ENCODE results near the gene FAM114A2. TPM values are rescaled to one million over a fixed set of nuclear protein-coding genes. Genes with fewer than 3 reads are reported as not detected.

Gene FAM114A2
- total RNA-seq, 1 donor from 2014 or later: 25.8 TPM

GRCh38 chr5:154005648-154006047, 33.1 kb downstream of the FAM114A2 start:
- TF ChIP-seq CTCF (IDR thresholded peaks at IDR 0.05; ENCODE audit: partially characterized antibody, unreplicated experiment): no peak
- Mint-ChIP-seq H3K36me3 (ENCODE audit: unreplicated experiment) (peaks cover 5% of the 10 kb centered on the region), H3K4me1 (ENCODE audit: low read depth, unreplicated experiment) (no peaks in the 10 kb centered on the region), H3K27me3 (ENCODE audit: unreplicated experiment) (no peaks in the 10 kb centered on the region), H3K27ac (ENCODE audit: unreplicated experiment) (no peak overlapping the region), H3K9me3 (ENCODE audit: unreplicated experiment) (no peaks in the 10 kb centered on the region), H3K4me3 (ENCODE audit: unreplicated experiment) (no peak overlapping the region)
- no peak for DNase-seq

- no peaks in the 10 kb centered on the region for H3K4me1 Mint-ChIP-seq (ENCODE audit: low read depth, unreplicated experiment)
- H3K36me3 Mint-ChIP-seq (ENCODE audit: unreplicated experiment): peaks cover 5% of the 10 kb centered on the region
- no peak for TF ChIP-seq CTCF (IDR thresholded peaks at IDR 0.05; ENCODE audit: partially characterized antibody, unreplicated experiment)
- no peaks in the 10 kb centered on the region for H3K27me3 Mint-ChIP-seq (ENCODE audit: unreplicated experiment)
- no peak overlapping the region for H3K4me3 Mint-ChIP-seq (ENCODE audit: unreplicated experiment)
- no peaks in the 10 kb centered on the region for H3K9me3 Mint-ChIP-seq (ENCODE audit: unreplicated experiment)
- DNase-seq: no peak
- H3K27ac Mint-ChIP-seq (ENCODE audit: unreplicated experiment): no peak overlapping the region
These were observed 36.1 kb downstream of the FAM114A2 start for GRCh38 chr5:154002511-154003020.

GRCh38 chr5:154002093-154002492, 36.6 kb downstream of the FAM114A2 start:
- Mint-ChIP-seq H3K4me3 (ENCODE audit: unreplicated experiment) (no peak overlapping the region), H3K27me3 (ENCODE audit: unreplicated experiment) (no peaks in the 10 kb centered on the region), H3K4me1 (ENCODE audit: low read depth, unreplicated experiment) (no peaks in the 10 kb centered on the region), H3K36me3 (ENCODE audit: unreplicated experiment) (peaks cover 5% of the 10 kb centered on the region), H3K27ac (ENCODE audit: unreplicated experiment) (no peak overlapping the region), H3K9me3 (ENCODE audit: unreplicated experiment) (no peaks in the 10 kb centered on the region)
- no peak for TF ChIP-seq CTCF (IDR thresholded peaks at IDR 0.05; ENCODE audit: partially characterized antibody, unreplicated experiment)
- no peak for DNase-seq

GRCh38 chr5:154000703-154001102, 38.0 kb downstream of the FAM114A2 start:
- no peak overlapping the region for H3K4me3 Mint-ChIP-seq (ENCODE audit: unreplicated experiment)
- H3K27ac Mint-ChIP-seq (ENCODE audit: unreplicated experiment): no peak overlapping the region
- TF ChIP-seq CTCF (IDR thresholded peaks at IDR 0.05; ENCODE audit: partially characterized antibody, unreplicated experiment): no peak
- DNase-seq: no peak
- no peaks in the 10 kb centered on the region for H3K27me3 Mint-ChIP-seq (ENCODE audit: unreplicated experiment)
- H3K9me3 Mint-ChIP-seq (ENCODE audit: unreplicated experiment): no peaks in the 10 kb centered on the region
- peaks cover 5% of the 10 kb centered on the region for H3K36me3 Mint-ChIP-seq (ENCODE audit: unreplicated experiment)
- no peaks in the 10 kb centered on the region for H3K4me1 Mint-ChIP-seq (ENCODE audit: low read depth, unreplicated experiment)

GRCh38 chr5:153999995-154000394, 38.7 kb downstream of the FAM114A2 start:
- no peak for TF ChIP-seq CTCF (IDR thresholded peaks at IDR 0.05; ENCODE audit: partially characterized antibody, unreplicated experiment)
- no peaks in the 10 kb centered on the region for H3K27me3 Mint-ChIP-seq (ENCODE audit: unreplicated experiment)
- H3K9me3 Mint-ChIP-seq (ENCODE audit: unreplicated experiment): no peaks in the 10 kb centered on the region
- no peak for DNase-seq
- H3K27ac Mint-ChIP-seq (ENCODE audit: unreplicated experiment): no peak overlapping the region
- peaks cover 4% of the 10 kb centered on the region for H3K36me3 Mint-ChIP-seq (ENCODE audit: unreplicated experiment)
- no peak overlapping the region for H3K4me3 Mint-ChIP-seq (ENCODE audit: unreplicated experiment)
- H3K4me1 Mint-ChIP-seq (ENCODE audit: low read depth, unreplicated experiment): no peaks in the 10 kb centered on the region

Data from glutamatergic neuron (in vitro differentiated cells).